Esophagus muscularis mucosa (tissue), 4 donors: ENCODE results near the gene BANK1. TPM values are rescaled to one million over a fixed set of nuclear protein-coding genes. Genes with fewer than 3 reads are reported as not detected.

Experiments
- DNase-seq: peaks from one replicate; pipeline ENCODE4 v3.0.0-alpha.2; 2017; ENCODE audit errors: extremely low spot score
- H3K27ac ChIP-seq, 4 donors: fragments of 200-600 bp; sonication (generic); replicated peaks in 1 of 4; 1 replicate in 3 of 4; 2 replicates in 1 of 4; pipeline ENCODE4 v1.5.1; 2016 to 2019; ENCODE audit warnings: mild to moderate bottlenecking in 1 of 4
- H3K27me3 ChIP-seq, 4 donors: fragments of 200-600 bp; sonication (generic); one replicate each; pipeline versions ENCODE4 v1.5.1 to v1.6.0; 2016 to 2019
- H3K36me3 ChIP-seq, 4 donors: fragments of 200-600 bp; sonication (generic); one replicate each; pipeline ENCODE4 v1.5.1; 2016 to 2019
- H3K4me1 ChIP-seq, 4 donors: fragments of 200-600 bp; sonication (generic); one replicate each; pipeline ENCODE4 v1.5.1; 2016 to 2019
- H3K4me3 ChIP-seq, 4 donors: fragments of 200-600 bp; sonication (generic); 1 replicate in 2 of 4; 2 replicates in 2 of 4; pipeline ENCODE4 v1.5.1; 2016 to 2019; ENCODE audit warnings: mild to moderate bottlenecking in 4 of 4, moderate library complexity in 1 of 4
- H3K9me3 ChIP-seq, 4 donors: fragments of 200-600 bp; sonication (generic); 1 replicate in 3 of 4; 2 replicates in 1 of 4; pipeline ENCODE4 v1.5.1; 2016 to 2019
- EP300 ChIP-seq: sonication (generic); formaldehyde crosslinking; IDR thresholded peaks from one replicate; pipeline ENCODE4 v1.6.1; 2017; ENCODE audit warnings: antibody characterized with exemption
- POLR2A ChIP-seq: fragments of 450-650 bp; IDR thresholded peaks from one replicate; pipeline ENCODE4 v1.6.1; 2017; ENCODE audit warnings: antibody characterized with exemption, moderate library complexity, mild to moderate bottlenecking, low read depth
- POLR2AphosphoS5 ChIP-seq, 2 donors: sonication (generic); formaldehyde crosslinking; IDR thresholded peaks; one replicate each; pipeline ENCODE4 v1.6.1; 2017; ENCODE audit warnings: antibody characterized with exemption in 2 of 2
- WGBS: methylation state at CpG from one replicate; pipeline ENCODE4 v1.1.5; 2018; 5-methylcytosine and 5-hydroxymethylcytosine counted together
- intact Hi-C: fragments of 100-400 bp; cut with DNase I; formaldehyde crosslinking; loops from one replicate; pipeline ENCODE4 v1.15.1; 2023
- total RNA-seq, 4 donors: library from RNA; depleted of rRNA; stranded (reverse); fragments of >200 nt; gene quantifications; one replicate each; pipeline versions ENCODE4 v1.1.0 to v1.2.1, GENCODE V29; 2016
- TF ChIP-seq, protein P1 (sequence below), 3 experiments: fragments of 200-600 bp in 2 of 3; fragments of 450-650 bp in 1 of 3; sonication (generic) in 2 of 3; IDR thresholded peaks; one replicate each; pipeline ENCODE4 v1.5.1; 2017 to 2019; ENCODE audit warnings: antibody characterized with exemption in 3 of 3, mild to moderate bottlenecking in 2 of 3, moderate library complexity in 1 of 3

Gene BANK1
- total RNA-seq, 4 donors from 2014 or later = 0.45 to 2.7 (median 0.96) TPM

DNA sequence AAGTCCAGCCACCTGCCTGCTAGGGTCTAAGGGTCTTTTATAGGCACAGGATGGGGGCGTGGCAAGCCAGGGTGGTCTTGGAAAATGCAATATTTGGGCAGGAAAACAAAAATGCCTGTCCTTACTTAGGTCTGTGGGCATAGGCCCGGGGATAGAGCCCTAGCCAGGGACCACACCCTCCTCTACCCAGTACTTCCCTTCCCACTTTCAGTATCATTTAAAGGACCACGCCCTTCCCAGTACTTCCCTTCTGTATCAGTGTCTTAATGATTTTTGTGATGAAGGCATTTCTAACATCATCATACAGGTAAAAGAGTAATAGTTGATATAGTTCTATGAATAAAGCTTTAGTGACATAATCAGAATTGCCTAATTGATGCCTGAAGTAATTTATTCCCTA lies 11.4 kb downstream of the BANK1 start:
- no peaks in the 10 kb centered on the region for H3K27me3 ChIP-seq
- no peaks in the 10 kb centered on the region for H3K36me3 ChIP-seq
- 63% methylated on average over 3 of the region's 3 CpGs for WGBS
- no peak for DNase-seq
- no peaks in the 10 kb centered on the region for H3K4me1 ChIP-seq
- H3K4me3 ChIP-seq = no peak overlapping the region
- TF ChIP-seq, protein P1, sequence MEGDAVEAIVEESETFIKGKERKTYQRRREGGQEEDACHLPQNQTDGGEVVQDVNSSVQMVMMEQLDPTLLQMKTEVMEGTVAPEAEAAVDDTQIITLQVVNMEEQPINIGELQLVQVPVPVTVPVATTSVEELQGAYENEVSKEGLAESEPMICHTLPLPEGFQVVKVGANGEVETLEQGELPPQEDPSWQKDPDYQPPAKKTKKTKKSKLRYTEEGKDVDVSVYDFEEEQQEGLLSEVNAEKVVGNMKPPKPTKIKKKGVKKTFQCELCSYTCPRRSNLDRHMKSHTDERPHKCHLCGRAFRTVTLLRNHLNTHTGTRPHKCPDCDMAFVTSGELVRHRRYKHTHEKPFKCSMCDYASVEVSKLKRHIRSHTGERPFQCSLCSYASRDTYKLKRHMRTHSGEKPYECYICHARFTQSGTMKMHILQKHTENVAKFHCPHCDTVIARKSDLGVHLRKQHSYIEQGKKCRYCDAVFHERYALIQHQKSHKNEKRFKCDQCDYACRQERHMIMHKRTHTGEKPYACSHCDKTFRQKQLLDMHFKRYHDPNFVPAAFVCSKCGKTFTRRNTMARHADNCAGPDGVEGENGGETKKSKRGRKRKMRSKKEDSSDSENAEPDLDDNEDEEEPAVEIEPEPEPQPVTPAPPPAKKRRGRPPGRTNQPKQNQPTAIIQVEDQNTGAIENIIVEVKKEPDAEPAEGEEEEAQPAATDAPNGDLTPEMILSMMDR (IDR thresholded peaks at IDR 0.05) = no peak
- TF ChIP-seq EP300 (no peak), POLR2AphosphoS5 (IDR thresholded peaks at IDR 0.05) (no peak), POLR2A (no peak)
- intact Hi-C loops = no loop called here
- H3K27ac ChIP-seq = no peak overlapping the region
- peaks cover 0 to 3% (median 0%) of the 10 kb centered on the region in 4 donors for H3K9me3 ChIP-seq

DNA sequence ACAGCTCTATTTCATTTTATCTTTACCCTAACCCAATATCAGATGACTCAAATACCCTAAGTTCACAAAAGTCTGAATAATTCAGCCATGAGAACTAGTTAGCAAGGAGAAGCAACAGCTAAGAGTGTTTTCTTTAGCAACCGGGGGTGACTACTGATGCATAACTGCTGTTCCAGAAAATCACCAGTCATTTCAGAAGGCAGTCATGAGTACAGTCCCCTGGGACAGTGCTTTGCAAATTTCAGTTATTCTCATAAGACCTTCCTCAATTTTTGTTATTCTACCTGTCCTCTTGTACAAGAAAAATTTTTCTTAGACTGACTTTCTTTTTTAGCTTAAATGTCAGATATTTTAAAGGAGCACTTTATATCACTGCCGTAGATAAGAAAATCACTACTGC lies 16.4 kb downstream of the BANK1 start:
- Histone ChIP-seq H3K27me3 (no peaks in the 10 kb centered on the region), H3K36me3 (no peaks in the 10 kb centered on the region), H3K9me3 (no peaks in the 10 kb centered on the region), H3K4me3 (no peak overlapping the region), H3K27ac (no peak overlapping the region), H3K4me1 (peaks cover 0 to 4% (median 0%) of the 10 kb centered on the region in 4 donors)
- TF ChIP-seq EP300 (no peak), POLR2AphosphoS5 (IDR thresholded peaks at IDR 0.05) (no peak), POLR2A (no peak)
- TF ChIP-seq, protein P1 (IDR thresholded peaks at IDR 0.05) = no peak
- intact Hi-C loops = no loop called here
- WGBS = 69% methylated on average over 2 of the region's 2 CpGs
- DNase-seq = no peak

DNA sequence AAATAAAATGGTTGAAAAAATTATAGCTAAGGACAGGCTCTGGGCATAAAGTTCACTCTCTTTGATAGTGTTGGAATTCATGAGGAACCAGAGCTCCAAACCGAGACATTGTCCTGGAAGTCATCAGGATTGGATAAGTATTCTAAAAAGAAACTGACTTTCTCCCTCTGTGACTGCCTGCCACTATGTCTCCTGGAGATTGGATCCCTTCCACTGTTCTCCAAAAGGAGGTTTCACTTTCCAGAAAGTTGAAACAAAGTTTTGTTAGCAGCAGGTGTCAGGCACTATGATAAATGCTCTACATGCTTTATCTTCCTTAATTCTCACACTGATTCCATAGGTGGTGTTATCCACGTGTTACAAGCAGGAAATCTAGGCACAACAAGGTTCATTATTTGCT lies 16.8 kb downstream of the BANK1 start:
- intact Hi-C loops = no loop called here
- 44% methylated on average over 2 of the region's 2 CpGs for WGBS
- Histone ChIP-seq H3K4me3 (no peak overlapping the region), H3K27ac (no peak overlapping the region), H3K36me3 (no peaks in the 10 kb centered on the region), H3K27me3 (no peaks in the 10 kb centered on the region), H3K4me1 (peaks cover 0 to 4% (median 0%) of the 10 kb centered on the region in 4 donors), H3K9me3 (no peaks in the 10 kb centered on the region)
- TF ChIP-seq, protein P1 (IDR thresholded peaks at IDR 0.05) = no peak
- no peak for TF ChIP-seq POLR2AphosphoS5 (IDR thresholded peaks at IDR 0.05)
- no peak for TF ChIP-seq EP300
- no peak for TF ChIP-seq POLR2A
- DNase-seq = no peak

DNA sequence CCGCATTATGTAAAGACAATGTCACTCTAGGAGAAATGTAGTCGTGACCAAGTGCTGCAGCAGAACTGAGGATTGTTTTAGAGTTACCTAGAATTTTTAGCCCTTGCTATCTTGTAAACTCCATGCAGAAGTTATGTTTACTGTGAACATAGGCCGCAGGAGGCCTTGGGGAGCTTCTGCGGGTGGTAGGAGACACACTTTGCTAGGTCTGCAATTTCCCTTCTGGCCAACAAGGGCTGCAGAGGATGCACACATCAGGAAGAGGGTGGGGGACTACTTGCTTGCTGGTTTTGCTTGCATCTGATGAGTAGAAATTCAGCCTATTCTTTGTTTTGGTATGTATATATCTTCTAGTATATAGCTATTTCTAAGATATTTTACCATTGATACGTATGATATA lies 23.1 kb downstream of the BANK1 start:
- no peak overlapping the region for H3K27ac ChIP-seq
- H3K27me3 ChIP-seq = no peaks in the 10 kb centered on the region
- H3K36me3 ChIP-seq = no peaks in the 10 kb centered on the region
- intact Hi-C loops = no loop called here
- TF ChIP-seq, protein P1 (IDR thresholded peaks at IDR 0.05) = no peak
- TF ChIP-seq POLR2AphosphoS5 (IDR thresholded peaks at IDR 0.05) (no peak), POLR2A (no peak), EP300 (no peak)
- H3K9me3 ChIP-seq = no peaks in the 10 kb centered on the region
- no peaks in the 10 kb centered on the region for H3K4me1 ChIP-seq
- WGBS = 83% methylated on average over 5 of the region's 5 CpGs
- no peak for DNase-seq
- H3K4me3 ChIP-seq = no peak overlapping the region

DNA sequence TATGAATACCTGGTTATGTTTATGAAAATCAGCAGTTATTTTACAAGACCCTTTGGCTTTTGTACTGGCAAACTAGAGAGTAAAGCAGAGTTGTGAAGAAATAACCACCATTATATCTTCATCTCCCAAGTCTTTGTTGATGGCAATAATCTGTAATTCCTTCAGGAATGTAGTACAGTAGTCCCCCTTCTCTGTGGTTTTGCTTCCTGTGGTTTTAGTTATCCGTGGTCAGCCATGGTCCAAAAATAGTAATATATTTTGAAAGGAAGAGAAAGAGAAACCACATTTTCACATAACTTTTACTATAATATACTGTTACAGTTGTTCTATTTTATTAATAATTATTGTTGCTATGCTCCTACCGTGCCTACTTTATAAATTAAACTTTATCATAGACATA lies 27.8 kb downstream of the BANK1 start:
- Histone ChIP-seq H3K27me3 (no peaks in the 10 kb centered on the region), H3K9me3 (no peaks in the 10 kb centered on the region), H3K36me3 (no peaks in the 10 kb centered on the region), H3K27ac (no peak overlapping the region), H3K4me1 (no peaks in the 10 kb centered on the region), H3K4me3 (no peak overlapping the region)
- TF ChIP-seq POLR2A = no peak
- no peak for TF ChIP-seq POLR2AphosphoS5 (IDR thresholded peaks at IDR 0.05)
- TF ChIP-seq EP300 = no peak
- TF ChIP-seq, protein P1 (IDR thresholded peaks at IDR 0.05) = no peak
- whole genome bisulfite sequencing = 64% methylated on average over 2 of the region's 2 CpGs
- intact Hi-C loops = no loop called here
- DNase-seq = no peak
